IMR-90 (cell line): ENCODE data around the gene GLIS1. TPM values are rescaled to one million over a fixed set of nuclear protein-coding genes. Genes with fewer than 3 reads are reported as not detected.
A peak's percentile ranks its signal among the peaks of the same experiment; 100 is the strongest.

ENCODE experiments used
- ATAC-seq: fragments of 200-7000 bp; cut with Tn5 transposase; 2 replicates; pipeline ENCODE4 v1.9.1; 2020; ENCODE audit warnings: low read depth, mild to moderate bottlenecking, moderate library complexity
- BruUV-seq: library from RNA; stranded (reverse); fragments of 400-500 nt; replicated peaks from 2 replicates; lab custom pipeline; 2021; lab: Mats Ljungman, UMichigan
- CTCF ChIA-PET: fragments of 300-600 bp; formaldehyde crosslinking; extraction: SDS; loops from one replicate; lab custom pipeline; 2021; ENCODE audit warnings: antibody characterized with exemption; lab: Yijun Ruan, JAX
- POLR2A ChIA-PET: fragments of 300-600 bp; sonication (Branson Sonifier 250); formaldehyde crosslinking; loops from one replicate; lab custom pipeline; 2022; ENCODE audit warnings: antibody characterized with exemption; ENCODE audit not compliant: unreplicated experiment; lab: Charles Lee
- DNase-seq: peaks from one replicate; pipeline ENCODE4 v3.0.0; 2013
- H2AFZ ChIP-seq: replicated peaks from 2 replicates; pipeline ENCODE3; 2013; ENCODE audit warnings: low read length, mild to moderate bottlenecking; ENCODE audit not compliant: poor library complexity
- H2AK5ac ChIP-seq: 2 replicates; pipeline ENCODE4 v1.6.1; 2013; ENCODE audit warnings: low read depth, low read length, inconsistent platforms
- H2AK9ac ChIP-seq: replicated peaks from 2 replicates; pipeline ENCODE3; 2013; ENCODE audit warnings: mild to moderate bottlenecking, low read depth, low read length, moderate library complexity; ENCODE audit not compliant: poor library complexity
- H2BK120ac ChIP-seq: 2 replicates; pipeline ENCODE4 v1.6.1; 2013; ENCODE audit warnings: low read depth, low read length, inconsistent platforms
- H2BK15ac ChIP-seq: 3 replicates; pipeline ENCODE4 v1.6.1; 2013; ENCODE audit warnings: low read depth, low read length, inconsistent platforms
- H2BK20ac ChIP-seq: 2 replicates; pipeline ENCODE4 v1.6.1; 2013; ENCODE audit warnings: low read depth, mild to moderate bottlenecking, inconsistent platforms, low read length, moderate library complexity
- H2BK5ac ChIP-seq: 2 replicates; pipeline ENCODE4 v1.6.1; 2013; ENCODE audit warnings: mild to moderate bottlenecking, low read depth, low read length, inconsistent platforms; ENCODE audit not compliant: poor library complexity, severe bottlenecking
- H3K14ac ChIP-seq: replicated peaks from 2 replicates; pipeline ENCODE4 v1.6.1; 2013; ENCODE audit warnings: low read depth, low read length, inconsistent platforms
- H3K18ac ChIP-seq: 2 replicates; pipeline ENCODE4 v1.6.1; 2013; ENCODE audit warnings: low read depth, low read length, control low read depth
- H3K23ac ChIP-seq: 2 replicates; pipeline ENCODE4 v1.6.1; 2013; ENCODE audit warnings: low read depth, low read length, inconsistent platforms
- H3K27ac ChIP-seq: 2 replicates; pipeline ENCODE4 v1.5.1; 2013; ENCODE audit warnings: mild to moderate bottlenecking, control low read depth, low read length; ENCODE audit not compliant: insufficient read depth
- H3K27me3 ChIP-seq: 2 replicates; pipeline ENCODE4 v1.6.1; 2013; ENCODE audit warnings: low read length; ENCODE audit not compliant: control insufficient read depth, insufficient read depth
- H3K36me3 ChIP-seq: 2 replicates; pipeline ENCODE4 v1.6.1; 2013; ENCODE audit warnings: low read length, mixed read lengths; ENCODE audit not compliant: control insufficient read depth, insufficient read depth
- H3K4ac ChIP-seq: 2 replicates; pipeline ENCODE4 v1.6.1; 2013; ENCODE audit warnings: low read depth, low read length, inconsistent platforms
- H3K4me1 ChIP-seq: 2 replicates; pipeline ENCODE4 v1.6.1; 2013; ENCODE audit warnings: low read length, mixed read lengths; ENCODE audit not compliant: control insufficient read depth, insufficient read depth
- H3K4me2 ChIP-seq: 2 replicates; pipeline ENCODE4 v1.6.1; 2013; ENCODE audit warnings: low read depth, mild to moderate bottlenecking, control low read depth, low read length, moderate library complexity
- H3K4me3 ChIP-seq: 2 replicates; pipeline ENCODE4 v1.5.1; 2013; ENCODE audit warnings: low read depth, mild to moderate bottlenecking, control low read depth, low read length, moderate library complexity; ENCODE audit not compliant: insufficient read depth
- H3K56ac ChIP-seq: 2 replicates; pipeline ENCODE4 v1.6.1; 2013; ENCODE audit warnings: low read length, inconsistent platforms; ENCODE audit not compliant: insufficient read depth; ENCODE audit errors: extremely low read depth
- H3K79me1 ChIP-seq, 2 experiments: 2 replicates each; pipeline ENCODE4 v1.6.1; 2013; ENCODE audit warnings: low read length in 2 of 2, inconsistent platforms in 1 of 2, low read depth in 1 of 2
- H3K9ac ChIP-seq: 2 replicates; pipeline ENCODE4 v1.6.1; 2013; ENCODE audit warnings: low read depth, low read length, control low read depth
- H3K9me1 ChIP-seq: 2 replicates; pipeline ENCODE4 v1.6.1; 2013; ENCODE audit warnings: low read length, inconsistent platforms; ENCODE audit not compliant: insufficient read depth
- H3K9me3 ChIP-seq: 2 replicates; pipeline ENCODE4 v1.6.1; 2013; ENCODE audit warnings: low read length; ENCODE audit not compliant: control insufficient read depth, insufficient read depth
- H4K20me1 ChIP-seq: 2 replicates; pipeline ENCODE4 v1.6.1; 2013; ENCODE audit warnings: low read length, inconsistent platforms; ENCODE audit not compliant: insufficient read depth
- H4K5ac ChIP-seq: 2 replicates; pipeline ENCODE4 v1.6.1; 2013; ENCODE audit warnings: mild to moderate bottlenecking, low read depth, low read length, control low read depth
- H4K8ac ChIP-seq, 2 experiments: 2 replicates each; pipeline ENCODE4 v1.6.1; 2013; ENCODE audit warnings: low read depth in 2 of 2, low read length in 2 of 2, control low read depth in 1 of 2, inconsistent platforms in 1 of 2
- H4K91ac ChIP-seq: 2 replicates; pipeline ENCODE4 v1.6.1; 2013; ENCODE audit warnings: low read depth, low read length, inconsistent platforms; ENCODE audit not compliant: insufficient read depth
- CEBPB ChIP-seq: IDR thresholded peaks from 2 replicates; pipeline ENCODE4 v1.6.1; 2012; ENCODE audit warnings: low read depth, low read length, improper control_type of control experiment
- CHD1 ChIP-seq: IDR thresholded peaks from 2 replicates; pipeline ENCODE4 v1.6.1; 2012; ENCODE audit warnings: low read depth, low read length, improper control_type of control experiment
- FOS ChIP-seq: fragments of 150-350 bp; IDR thresholded peaks from 2 replicates; pipeline ENCODE4 v1.6.1; 2016; ENCODE audit warnings: low read depth, low read length
- MAFK ChIP-seq: IDR thresholded peaks from 2 replicates; pipeline ENCODE4 v1.6.1; 2012; ENCODE audit warnings: low read depth, low read length, improper control_type of control experiment
- MAZ ChIP-seq: IDR thresholded peaks from 2 replicates; pipeline ENCODE4 v1.6.1; 2012; ENCODE audit warnings: low read depth, mild to moderate bottlenecking, low read length, improper control_type of control experiment, moderate library complexity, borderline replicate concordance
- POLR2A ChIP-seq: IDR thresholded peaks from 2 replicates; pipeline ENCODE4 v1.6.1; 2012; ENCODE audit warnings: mild to moderate bottlenecking, low read depth, low read length
- RAD21 ChIP-seq: IDR thresholded peaks from 2 replicates; pipeline ENCODE4 v1.6.1; 2012; ENCODE audit warnings: low read length, improper control_type of control experiment
- RCOR1 ChIP-seq: IDR thresholded peaks from 2 replicates; pipeline ENCODE4 v1.6.1; 2012; ENCODE audit warnings: mild to moderate bottlenecking, low read length, improper control_type of control experiment; ENCODE audit not compliant: insufficient replicate concordance
- RFX5 ChIP-seq: IDR thresholded peaks from 2 replicates; pipeline ENCODE4 v1.8.0; 2012; ENCODE audit warnings: low read depth, mild to moderate bottlenecking, low read length, moderate library complexity
- USF2 ChIP-seq: fragments of 150-350 bp; IDR thresholded peaks from 2 replicates; pipeline ENCODE4 v1.6.1; 2017; ENCODE audit warnings: mild to moderate bottlenecking, antibody characterized with exemption, low read length, low read depth
- WGBS, 2 experiments: methylation state at CpG; one replicate each; pipeline versions ENCODE4 v1.1.5 to v1.1.7; 2013; ENCODE audit warnings: missing lambda C conversion rate in 2 of 2; ENCODE audit not compliant: insufficient read length in 1 of 2; ENCODE audit errors: extremely low coverage in 2 of 2; 5-methylcytosine and 5-hydroxymethylcytosine counted together
- dilution Hi-C: fragments of 300-500 bp; cut with HindIII; formaldehyde crosslinking; loops from one replicate; pipeline ENCODE4 v1.14.3; 2018; ENCODE audit warnings: low sequenced_read_pairs; ENCODE audit not compliant: unreplicated experiment
- in situ Hi-C: fragments of 300-500 bp; cut with MboI; formaldehyde crosslinking; loops from 3 replicates; pipeline ENCODE4 v1.14.3; 2019; ENCODE audit warnings: low sequenced_read_pairs, inconsistent platforms, mixed read lengths
- intact Hi-C: fragments of 100-400 bp; cut with micrococcal nuclease; formaldehyde crosslinking; loops from 2 replicates; pipeline ENCODE4 v1.10.0; 2022
- polyA plus RNA-seq, 3 experiments: library from polyadenylated mRNA; depleted of rRNA; stranded (reverse); fragments of >200 nt; gene quantifications; 2 replicates each; pipeline ENCODE4 v1.2.3, GENCODE V29; 2012; ENCODE audit warnings: low replicate concordance in 1 of 3
- total RNA-seq: library from RNA; depleted of rRNA; stranded (reverse); fragments of >200 nt; gene quantifications from 2 replicates; pipeline ENCODE4 v1.2.3, GENCODE V29; 2012

The GLIS1 gene
- total and polyA plus RNA-seq, 2 of the 4 experiments (the other 2 are of a cell fraction), result 0.18 to 2.3 TPM

DNA sequence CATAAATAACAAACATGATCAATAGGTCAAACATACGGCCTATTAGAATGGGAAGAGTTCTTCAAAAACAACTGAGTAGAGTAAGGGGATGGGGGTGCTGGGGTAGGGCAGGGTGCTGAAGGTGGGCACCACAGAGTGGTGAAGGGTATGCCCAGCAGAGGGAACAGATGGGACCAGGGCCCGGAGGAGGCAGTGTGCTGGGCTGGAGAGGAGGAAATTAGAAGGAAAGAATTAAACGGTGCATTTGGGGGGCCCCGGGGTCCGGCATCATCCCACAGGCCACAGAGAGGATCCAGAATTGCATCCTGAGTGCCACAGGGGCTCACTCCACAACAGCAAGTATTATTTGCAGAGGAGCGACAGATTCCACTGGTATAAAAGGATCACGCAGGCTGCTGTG is 94.5 kb downstream of the GLIS1 start:
- POLR2A ChIA-PET, result no interaction called here
- no peak for TF ChIP-seq MAZ
- no peak for TF ChIP-seq CEBPB
- TF ChIP-seq RCOR1, result no peak
- TF ChIP-seq CHD1, result no peak
- no peak for TF ChIP-seq MAFK
- no peak for TF ChIP-seq RAD21
- TF ChIP-seq RFX5, result no peak
- TF ChIP-seq POLR2A, result no peak
- no peak for TF ChIP-seq FOS
- TF ChIP-seq USF2, result no peak

More for the DNA sequence above, 94.5 kb downstream of the GLIS1 start:
- Histone ChIP-seq H3K27ac (no peak overlapping the region), H3K4ac (no peak overlapping the region), H2BK5ac (no peak overlapping the region), H3K4me1 (no peaks in the 10 kb centered on the region; the same call in 1 of the 2 replicates), H3K4me2 (no peak overlapping the region), H2BK120ac (no peak overlapping the region), H2BK15ac (no peak overlapping the region), H2AK9ac (peak overlapping the region; percentile 44), H3K9me1 (peaks cover 10% of the 10 kb centered on the region), H2AFZ (no peak overlapping the region), H3K9me3 (no peaks in the 10 kb centered on the region), H3K4me3 (no peak overlapping the region), H3K27me3 (peaks cover 2% of the 10 kb centered on the region; the same call in 1 of the 2 replicates), H3K14ac (no peak overlapping the region), H3K79me1 (peaks cover 0 to 9% of the 10 kb centered on the region in 2 experiments; a peak in 1 of 4 replicates), H2AK5ac (no peak overlapping the region), H2BK20ac (no peak overlapping the region), H3K9ac (no peak overlapping the region), H3K56ac (no peak overlapping the region), H4K5ac (no peak overlapping the region), H3K18ac (no peak overlapping the region), H4K91ac (no peak overlapping the region), H3K23ac (no peak overlapping the region), H4K20me1 (peaks cover 5% of the 10 kb centered on the region; the same call in 1 of the 2 replicates), H3K36me3 (no peaks in the 10 kb centered on the region), H4K8ac (no peak overlapping the region)
- ATAC-seq (no peak), DNase-seq (no peak)
- no TSS peak for BruUV-seq
- in situ Hi-C loops, result no loop called here
- intact Hi-C loops, result no loop called here
- dilution Hi-C loops, result no loop called here
- CTCF ChIA-PET, result no interaction called here
- 52% methylated on average over 3 of the region's 7 CpGs; no CpG with 5 or more reads in 1 of the 2 experiments for WGBS, 2 experiments
